RPMI8226 (cell line): ENCODE results near the gene CDKN1C.

ENCODE experiments used
- DNase-seq: peaks from one replicate; pipeline ENCODE4 v3.0.0-alpha.2; 2015

Gene CDKN1C

GRCh38 chr11:2867142-2867541 lies 18.4 kb downstream of the CDKN1C start:
- DNase-seq = no peak

- no peak for DNase-seq
Observed at GRCh38 chr11:2865922-2866577, 19.5 kb downstream of the CDKN1C start.

GRCh38 chr11:2864901-2865300 lies 20.7 kb downstream of the CDKN1C start:
- DNase-seq = no peak

- no peak for DNase-seq
Observed at GRCh38 chr11:2863276-2863618, 22.3 kb downstream of the CDKN1C start.

- no peak for DNase-seq
Observed at GRCh38 chr11:2862395-2863275, 22.9 kb downstream of the CDKN1C start.

- peak; percentile 18 for DNase-seq
Observed at GRCh38 chr11:2860636-2861035, 24.9 kb downstream of the CDKN1C start.

GRCh38 chr11:2859699-2860037 lies 25.9 kb downstream of the CDKN1C start:
- no peak for DNase-seq

- no peak for DNase-seq
Observed at GRCh38 chr11:2858995-2859698, 26.4 kb downstream of the CDKN1C start.

- DNase-seq = no peak
Observed at GRCh38 chr11:2857918-2858317, 27.7 kb downstream of the CDKN1C start.

- DNase-seq = no peak
Observed at GRCh38 chr11:2857276-2857675, 28.3 kb downstream of the CDKN1C start.

- DNase-seq = no peak
Observed at GRCh38 chr11:2855162-2855561, 30.4 kb downstream of the CDKN1C start.

GRCh38 chr11:2853997-2854560 lies 31.5 kb downstream of the CDKN1C start:
- DNase-seq = no peak

- no peak for DNase-seq
Observed at GRCh38 chr11:2853401-2853800, 32.2 kb downstream of the CDKN1C start.

GRCh38 chr11:2849994-2850770 lies 35.4 kb downstream of the CDKN1C start:
- DNase-seq = no peak

GRCh38 chr11:2848497-2848896 lies 37.1 kb downstream of the CDKN1C start:
- DNase-seq = no peak

GRCh38 chr11:2847561-2847960 lies 38.0 kb downstream of the CDKN1C start:
- DNase-seq = no peak

GRCh38 chr11:2846470-2846869 lies 39.1 kb downstream of the CDKN1C start:
- no peak for DNase-seq

- DNase-seq = no peak
Observed at GRCh38 chr11:2846056-2846455, 39.5 kb downstream of the CDKN1C start.

- no peak for DNase-seq
Observed at GRCh38 chr11:2844996-2845395, 40.6 kb downstream of the CDKN1C start.

GRCh38 chr11:2844116-2844842 lies 41.3 kb downstream of the CDKN1C start:
- no peak for DNase-seq

- no peak for DNase-seq
Observed at GRCh38 chr11:2843551-2843950, 42.0 kb downstream of the CDKN1C start.

GRCh38 chr11:2842876-2843275 lies 42.7 kb downstream of the CDKN1C start:
- DNase-seq = no peak
